PFSK-1 (cell line): Measurements from ENCODE around the gene RAC2.

Source experiments
- FOXP2 ChIP-seq: optimal IDR thresholded peaks from 2 replicates; pipeline ENCODE3; 2011; ENCODE audit warnings: borderline replicate concordance, control low read depth, inconsistent platforms; ENCODE audit not compliant: insufficient read depth; ENCODE audit errors: extremely low read length, extremely low read depth
- POLR2AphosphoS5 ChIP-seq: IDR thresholded peaks from 2 replicates; pipeline ENCODE4 v1.6.1; 2012; ENCODE audit warnings: low read depth, mild to moderate bottlenecking, control low read depth, low read length, moderate library complexity
- SIN3A ChIP-seq: IDR thresholded peaks from 2 replicates; pipeline ENCODE4 v1.6.1; 2012; ENCODE audit warnings: mild to moderate bottlenecking, low read length, moderate library complexity, borderline replicate concordance; ENCODE audit not compliant: insufficient read depth
- TAF1 ChIP-seq: IDR thresholded peaks from 2 replicates; pipeline ENCODE4 v1.6.1; 2012; ENCODE audit warnings: low read length, control low read depth, borderline replicate concordance; ENCODE audit not compliant: insufficient read depth
- TF ChIP-seq, protein P1 (sequence below), 2 experiments: IDR thresholded peaks; 2 replicates each; pipeline versions ENCODE4 v1.6.1 to v1.8.0; 2011 to 2012; ENCODE audit warnings: low read depth in 2 of 2, low read length in 2 of 2, control low read depth in 1 of 2, inconsistent platforms in 1 of 2, mild to moderate bottlenecking in 1 of 2, moderate library complexity in 1 of 2; ENCODE audit not compliant: insufficient read depth in 1 of 2

DNA sequence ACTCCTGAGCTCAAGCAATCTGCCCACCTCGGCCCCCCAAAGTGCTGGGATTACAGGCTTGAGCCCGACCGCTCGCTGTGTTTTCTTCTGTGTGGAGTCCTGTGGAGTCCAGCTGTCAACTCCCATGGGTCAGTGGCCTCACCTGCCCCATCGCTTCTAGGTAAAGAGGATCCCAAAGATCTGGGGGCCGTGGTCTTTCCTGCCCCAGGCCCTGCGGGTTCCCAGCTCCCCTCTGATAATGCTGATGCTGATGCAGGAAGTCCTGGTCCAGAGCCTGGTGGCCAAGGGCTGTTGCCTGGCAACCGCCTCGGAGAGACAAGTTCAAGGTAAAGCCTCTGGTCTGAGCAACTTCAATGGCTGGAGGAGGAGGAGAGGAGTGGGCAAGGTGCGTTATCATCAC is 41.4 kb downstream of the RAC2 start:
- TF ChIP-seq POLR2AphosphoS5 = no peak
- TF ChIP-seq, protein P1, sequence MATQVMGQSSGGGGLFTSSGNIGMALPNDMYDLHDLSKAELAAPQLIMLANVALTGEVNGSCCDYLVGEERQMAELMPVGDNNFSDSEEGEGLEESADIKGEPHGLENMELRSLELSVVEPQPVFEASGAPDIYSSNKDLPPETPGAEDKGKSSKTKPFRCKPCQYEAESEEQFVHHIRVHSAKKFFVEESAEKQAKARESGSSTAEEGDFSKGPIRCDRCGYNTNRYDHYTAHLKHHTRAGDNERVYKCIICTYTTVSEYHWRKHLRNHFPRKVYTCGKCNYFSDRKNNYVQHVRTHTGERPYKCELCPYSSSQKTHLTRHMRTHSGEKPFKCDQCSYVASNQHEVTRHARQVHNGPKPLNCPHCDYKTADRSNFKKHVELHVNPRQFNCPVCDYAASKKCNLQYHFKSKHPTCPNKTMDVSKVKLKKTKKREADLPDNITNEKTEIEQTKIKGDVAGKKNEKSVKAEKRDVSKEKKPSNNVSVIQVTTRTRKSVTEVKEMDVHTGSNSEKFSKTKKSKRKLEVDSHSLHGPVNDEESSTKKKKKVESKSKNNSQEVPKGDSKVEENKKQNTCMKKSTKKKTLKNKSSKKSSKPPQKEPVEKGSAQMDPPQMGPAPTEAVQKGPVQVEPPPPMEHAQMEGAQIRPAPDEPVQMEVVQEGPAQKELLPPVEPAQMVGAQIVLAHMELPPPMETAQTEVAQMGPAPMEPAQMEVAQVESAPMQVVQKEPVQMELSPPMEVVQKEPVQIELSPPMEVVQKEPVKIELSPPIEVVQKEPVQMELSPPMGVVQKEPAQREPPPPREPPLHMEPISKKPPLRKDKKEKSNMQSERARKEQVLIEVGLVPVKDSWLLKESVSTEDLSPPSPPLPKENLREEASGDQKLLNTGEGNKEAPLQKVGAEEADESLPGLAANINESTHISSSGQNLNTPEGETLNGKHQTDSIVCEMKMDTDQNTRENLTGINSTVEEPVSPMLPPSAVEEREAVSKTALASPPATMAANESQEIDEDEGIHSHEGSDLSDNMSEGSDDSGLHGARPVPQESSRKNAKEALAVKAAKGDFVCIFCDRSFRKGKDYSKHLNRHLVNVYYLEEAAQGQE (IDR thresholded peaks at IDR 0.05; ENCODE audit: insufficient read depth in 1 of 2, low read depth in 2 of 2, low read length in 2 of 2) = no peak
- no peak for TF ChIP-seq SIN3A
- TF ChIP-seq TAF1 = no peak
- TF ChIP-seq FOXP2 = no peak
